SK-N-SH (cell line): ENCODE results near the gene GPR27.

ENCODE experiments used
- CTCF ChIP-seq: fragments of 200-600 bp; sonication (generic); IDR thresholded peaks from 2 replicates; pipeline ENCODE4 v1.6.1; 2017; ENCODE audit warnings: antibody characterized with exemption, mild to moderate bottlenecking, moderate library complexity
- TAF1 ChIP-seq: IDR thresholded peaks from 2 replicates; pipeline ENCODE4 v1.6.1; 2012; ENCODE audit warnings: low read depth, mild to moderate bottlenecking, low read length, moderate library complexity, borderline replicate concordance

GRCh38 chr3:71758091-71758490 is 4.4 kb downstream of the GPR27 start:
- no peak for TF ChIP-seq CTCF
- no peak for TF ChIP-seq TAF1
